Suprapubic skin (tissue), 4 donors: ENCODE data around the gene DSCAM.

ENCODE experiments used
- CTCF ChIP-seq, 2 donors: fragments of 200-600 bp in 1 of 2; fragments of 450-650 bp in 1 of 2; sonication (generic) in 1 of 2; IDR thresholded peaks; one replicate each; pipeline ENCODE4 v1.5.1; 2016 to 2019; ENCODE audit warnings: antibody characterized with exemption in 2 of 2, mild to moderate bottlenecking in 1 of 2, moderate library complexity in 1 of 2
- EP300 ChIP-seq: sonication (generic); formaldehyde crosslinking; IDR thresholded peaks from one replicate; pipeline ENCODE4 v1.6.1; 2017; ENCODE audit warnings: antibody characterized with exemption
- POLR2A ChIP-seq, 2 donors: fragments of 450-650 bp; IDR thresholded peaks; one replicate each; pipeline ENCODE4 v1.6.1; 2017; ENCODE audit warnings: antibody characterized with exemption in 2 of 2, mild to moderate bottlenecking in 2 of 2, moderate library complexity in 2 of 2
- POLR2AphosphoS5 ChIP-seq, 3 donors: sonication (generic); formaldehyde crosslinking; IDR thresholded peaks; one replicate each; pipeline ENCODE4 v1.6.1; 2017; ENCODE audit warnings: antibody characterized with exemption in 3 of 3

DNA sequence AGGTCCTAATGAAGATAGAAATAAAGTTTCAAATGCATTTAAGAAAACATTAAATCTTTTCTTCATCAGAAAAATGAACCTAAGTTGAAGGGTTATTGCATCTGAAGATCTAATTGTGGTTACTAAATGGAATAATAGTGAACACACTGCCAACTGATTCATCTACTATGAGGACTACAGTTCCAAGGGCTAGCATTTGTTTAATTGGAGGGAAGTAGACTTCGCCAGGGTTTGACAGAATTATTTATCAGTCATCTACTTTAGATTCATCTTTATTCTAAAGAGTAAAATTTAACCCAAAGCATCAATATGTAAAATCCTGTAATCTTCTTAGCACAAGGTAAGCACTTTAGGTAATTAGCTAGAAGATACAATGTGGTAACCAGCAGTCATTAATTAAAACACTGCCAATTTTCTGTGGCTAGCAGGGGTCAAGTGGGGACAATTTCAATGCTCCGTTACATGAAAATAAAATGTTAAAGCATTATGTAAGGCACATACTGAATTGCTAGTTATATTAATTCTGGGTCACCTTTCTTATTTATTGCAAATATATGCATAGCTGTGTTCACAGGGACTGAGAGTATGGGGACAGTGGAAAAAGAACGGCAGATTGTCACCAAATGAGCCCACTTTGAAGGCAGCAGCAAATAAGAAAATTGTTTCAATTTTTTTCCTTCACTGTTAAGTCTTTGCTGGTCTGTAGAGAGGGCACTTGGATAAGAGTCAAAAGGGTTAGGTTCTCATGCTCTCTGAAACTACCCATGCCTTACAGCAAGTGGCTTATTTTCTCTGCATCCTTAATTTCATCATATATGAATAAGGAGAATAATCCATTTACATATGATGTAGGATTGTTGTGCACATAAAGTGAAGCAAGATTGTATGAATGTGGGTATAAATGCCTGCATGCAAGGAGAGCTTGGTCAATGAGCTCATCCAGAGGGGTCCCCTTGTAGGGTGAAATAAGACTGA lies 563.8 kb downstream of the DSCAM start:
- TF ChIP-seq CTCF (IDR thresholded peaks at IDR 0.05) (no peak), POLR2AphosphoS5 (IDR thresholded peaks at IDR 0.05) (no peak), EP300 (no peak), POLR2A (IDR thresholded peaks at IDR 0.05) (no peak)
